ENCODE results near the gene PDLIM7.

- TF ChIP-seq ELF4 (IDR thresholded peaks at IDR 0.05) (no peak), FOXK2 (IDR thresholded peaks at IDR 0.05) (no peak), FOXM1 (IDR thresholded peaks at IDR 0.05; ENCODE audit: borderline replicate concordance) (no peak), TARDBP (IDR thresholded peaks at IDR 0.05) (no peak), SP1 (IDR thresholded peaks at IDR 0.05) (no peak), NFRKB (IDR thresholded peaks at IDR 0.05) (no peak), FOXA1 (IDR thresholded peaks at IDR 0.05) (no peak), HDGF (IDR thresholded peaks at IDR 0.05; ENCODE audit: borderline replicate concordance) (no peak), ARNT (IDR thresholded peaks at IDR 0.05) (no peak), PKNOX1 (IDR thresholded peaks at IDR 0.05) (no peak), ZNF384 (IDR thresholded peaks at IDR 0.05) (no peak), BHLHE40 (IDR thresholded peaks at IDR 0.05; ENCODE audit: borderline replicate concordance) (no peak), SUZ12 (IDR thresholded peaks at IDR 0.05) (no peak)
Observed at GRCh38 chr5:177530638-177531037, 33.2 kb upstream of the PDLIM7 start.

Data from HEK293T (cell line).